ENCODE measurements around the gene RGS10. TPM values are rescaled to one million over a fixed set of nuclear protein-coding genes. Genes with fewer than 3 reads are reported as not detected.

Gene RGS10
- total RNA-seq, 2 donors from 2014 or later, result 4.3 to 7.5 TPM

DNA sequence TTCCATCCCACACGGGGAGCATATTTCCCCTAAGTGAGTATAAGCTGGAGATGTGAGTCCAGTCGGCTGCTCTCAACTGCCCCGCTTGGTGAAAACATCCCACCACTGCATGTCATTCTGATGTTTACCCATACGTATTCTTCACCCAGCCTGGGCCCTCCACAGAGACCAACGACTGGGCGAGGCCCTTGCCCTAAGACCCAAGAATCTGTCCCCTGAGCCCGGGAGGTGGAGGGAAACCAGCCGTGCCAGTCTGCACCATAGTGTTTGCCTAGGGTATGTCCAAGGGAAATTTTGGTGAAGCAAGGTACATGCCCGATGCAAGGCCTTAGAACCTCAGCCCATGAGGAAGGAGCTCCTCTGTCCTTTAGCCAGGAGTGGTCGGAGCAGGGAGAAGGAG is 67.9 kb downstream of the RGS10 start:
- WGBS, 2 experiments (ENCODE audit: insufficient coverage in 1 of 2, insufficient read length in 1 of 2), result 84 to 90% methylated on average over 7 to 10 of the region's 10 CpGs
- H3K9me3 Mint-ChIP-seq, result peaks cover 6% of the 10 kb centered on the region
- peaks cover 7% of the 10 kb centered on the region for H3K4me1 Mint-ChIP-seq
- H3K9ac ChIP-seq (ENCODE audit: extremely low read depth, low read length, poor library complexity, severe bottlenecking), result no peak overlapping the region
- no peaks in the 10 kb centered on the region for H3K4me1 ChIP-seq (ENCODE audit: control insufficient read depth, insufficient read depth, low read length)
- H3K27me3 ChIP-seq (ENCODE audit: control insufficient read depth, insufficient read depth, low read length, poor library complexity, severe bottlenecking), result peaks cover 82% of the 10 kb centered on the region
- TF ChIP-seq, protein P1, sequence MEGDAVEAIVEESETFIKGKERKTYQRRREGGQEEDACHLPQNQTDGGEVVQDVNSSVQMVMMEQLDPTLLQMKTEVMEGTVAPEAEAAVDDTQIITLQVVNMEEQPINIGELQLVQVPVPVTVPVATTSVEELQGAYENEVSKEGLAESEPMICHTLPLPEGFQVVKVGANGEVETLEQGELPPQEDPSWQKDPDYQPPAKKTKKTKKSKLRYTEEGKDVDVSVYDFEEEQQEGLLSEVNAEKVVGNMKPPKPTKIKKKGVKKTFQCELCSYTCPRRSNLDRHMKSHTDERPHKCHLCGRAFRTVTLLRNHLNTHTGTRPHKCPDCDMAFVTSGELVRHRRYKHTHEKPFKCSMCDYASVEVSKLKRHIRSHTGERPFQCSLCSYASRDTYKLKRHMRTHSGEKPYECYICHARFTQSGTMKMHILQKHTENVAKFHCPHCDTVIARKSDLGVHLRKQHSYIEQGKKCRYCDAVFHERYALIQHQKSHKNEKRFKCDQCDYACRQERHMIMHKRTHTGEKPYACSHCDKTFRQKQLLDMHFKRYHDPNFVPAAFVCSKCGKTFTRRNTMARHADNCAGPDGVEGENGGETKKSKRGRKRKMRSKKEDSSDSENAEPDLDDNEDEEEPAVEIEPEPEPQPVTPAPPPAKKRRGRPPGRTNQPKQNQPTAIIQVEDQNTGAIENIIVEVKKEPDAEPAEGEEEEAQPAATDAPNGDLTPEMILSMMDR (conservative IDR thresholded peaks at IDR 0.05), result no peak
- H3K27ac ChIP-seq (ENCODE audit: low read depth, low read length), result no peak overlapping the region
- H3K36me3 Mint-ChIP-seq (ENCODE audit: low read depth), result no peaks in the 10 kb centered on the region
- H3K4me3 ChIP-seq (ENCODE audit: low read length), result no peak overlapping the region
- DNase-seq, result no peak
- no peaks in the 10 kb centered on the region for H3K9me3 ChIP-seq (ENCODE audit: control insufficient read depth, low read length)
- peaks cover 93% of the 10 kb centered on the region for H3K27me3 Mint-ChIP-seq (ENCODE audit: insufficient read depth)
- H3K4me3 Mint-ChIP-seq, result no peak overlapping the region
- H3K36me3 ChIP-seq (ENCODE audit: control insufficient read depth, insufficient read depth, low read length), result no peaks in the 10 kb centered on the region
- no peak overlapping the region for H3K27ac Mint-ChIP-seq

DNA sequence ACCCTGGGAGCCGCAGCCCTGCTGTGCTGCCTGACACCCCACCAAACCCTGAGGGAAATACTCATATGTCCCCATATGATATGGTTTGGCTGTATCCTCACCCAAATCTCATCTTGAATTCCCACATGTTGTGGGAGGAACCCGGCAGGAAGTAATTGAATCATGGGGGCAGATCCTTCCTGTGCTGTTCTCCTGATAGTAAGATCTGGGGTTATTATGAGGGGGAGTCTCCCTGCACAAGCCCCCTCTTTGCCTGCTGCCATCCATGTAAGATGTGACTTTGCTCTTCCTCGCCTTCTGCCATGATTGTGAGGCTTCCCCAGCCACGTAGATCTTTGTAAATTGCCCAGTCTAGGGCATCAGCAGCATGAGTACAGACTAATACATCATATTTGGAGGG is 68.7 kb downstream of the RGS10 start:
- TF ChIP-seq, protein P1 (conservative IDR thresholded peaks at IDR 0.05), result no peak
- no peaks in the 10 kb centered on the region for H3K36me3 ChIP-seq (ENCODE audit: control insufficient read depth, insufficient read depth, low read length)
- peaks cover 73% of the 10 kb centered on the region for H3K27me3 ChIP-seq (ENCODE audit: control insufficient read depth, insufficient read depth, low read length, poor library complexity, severe bottlenecking)

DNA sequence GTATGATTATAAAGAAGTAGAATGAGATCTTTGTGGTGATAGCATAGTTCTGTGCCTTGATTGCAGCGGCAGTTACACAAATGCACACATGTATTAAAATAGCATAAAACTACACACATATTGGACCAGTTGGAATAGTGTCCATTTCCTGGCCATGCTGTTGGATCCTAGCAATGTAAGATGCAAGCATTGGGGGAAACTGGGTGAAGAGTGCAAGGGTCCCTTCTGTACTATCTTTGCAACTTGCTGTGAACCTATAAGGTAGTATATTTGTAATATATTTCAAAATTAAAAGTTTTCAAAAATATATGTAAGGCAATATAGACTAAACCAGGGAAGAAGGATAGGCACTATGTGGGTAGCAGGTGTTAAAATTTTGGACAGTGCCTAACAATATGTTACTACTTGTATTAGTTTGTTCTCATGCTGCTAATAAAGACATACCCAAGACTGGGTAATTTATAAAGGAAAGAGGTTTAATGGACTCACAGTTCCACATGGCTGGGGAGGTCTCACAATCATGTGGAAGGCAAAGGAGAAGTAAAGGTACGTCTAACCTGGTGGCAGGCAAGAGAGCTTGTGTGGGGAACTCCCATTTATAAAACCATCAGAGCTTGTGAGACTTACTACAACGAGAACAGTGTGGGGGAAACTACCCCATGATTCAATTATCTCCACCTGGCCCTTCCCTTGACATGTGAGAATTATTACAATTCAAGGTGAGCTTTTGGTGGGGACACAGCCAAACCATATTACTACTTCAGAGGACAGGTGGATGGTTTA is 71.4 kb downstream of the RGS10 start:
- H3K36me3 Mint-ChIP-seq (ENCODE audit: low read depth), result no peaks in the 10 kb centered on the region
- no peak overlapping the region for H3K4me3 Mint-ChIP-seq
- H3K4me1 ChIP-seq (ENCODE audit: control insufficient read depth, insufficient read depth, low read length), result no peaks in the 10 kb centered on the region
- TF ChIP-seq, protein P1 (conservative IDR thresholded peaks at IDR 0.05), result no peak
- no peaks in the 10 kb centered on the region for H3K9me3 ChIP-seq (ENCODE audit: control insufficient read depth, low read length)
- no peak overlapping the region for H3K9ac ChIP-seq (ENCODE audit: extremely low read depth, low read length, poor library complexity, severe bottlenecking)
- WGBS, 2 experiments (ENCODE audit: insufficient coverage in 1 of 2, insufficient read length in 1 of 2), result 89% methylated on average over 3 of the region's 3 CpGs; no CpG with 5 or more reads in 1 of the 2 experiments
- no peaks in the 10 kb centered on the region for H3K4me1 Mint-ChIP-seq
- peaks cover 65% of the 10 kb centered on the region for H3K27me3 Mint-ChIP-seq (ENCODE audit: insufficient read depth)
- H3K27ac ChIP-seq (ENCODE audit: low read depth, low read length), result no peak overlapping the region
- H3K27ac Mint-ChIP-seq, result no peak overlapping the region
- no peak overlapping the region for H3K4me3 ChIP-seq (ENCODE audit: low read length)
- H3K36me3 ChIP-seq (ENCODE audit: control insufficient read depth, insufficient read depth, low read length), result no peaks in the 10 kb centered on the region
- peaks cover 49% of the 10 kb centered on the region for H3K27me3 ChIP-seq (ENCODE audit: control insufficient read depth, insufficient read depth, low read length, poor library complexity, severe bottlenecking)
- DNase-seq, result no peak
- peaks cover 6% of the 10 kb centered on the region for H3K9me3 Mint-ChIP-seq

More for the DNA sequence above, 68.7 kb downstream of the RGS10 start:
- peaks cover 6% of the 10 kb centered on the region for H3K9me3 Mint-ChIP-seq
- H3K27ac Mint-ChIP-seq, result no peak overlapping the region
- no peak overlapping the region for H3K4me3 Mint-ChIP-seq
- no peak overlapping the region for H3K4me3 ChIP-seq (ENCODE audit: low read length)
- no peaks in the 10 kb centered on the region for H3K36me3 Mint-ChIP-seq (ENCODE audit: low read depth)
- no peak overlapping the region for H3K9ac ChIP-seq (ENCODE audit: extremely low read depth, low read length, poor library complexity, severe bottlenecking)
- no peaks in the 10 kb centered on the region for H3K9me3 ChIP-seq (ENCODE audit: control insufficient read depth, low read length)
- no peaks in the 10 kb centered on the region for H3K4me1 ChIP-seq (ENCODE audit: control insufficient read depth, insufficient read depth, low read length)
- 89 to 100% methylated on average over 2 to 4 of the region's 4 CpGs for WGBS, 2 experiments (ENCODE audit: insufficient coverage in 1 of 2, insufficient read length in 1 of 2)
- H3K4me1 Mint-ChIP-seq, result no peaks in the 10 kb centered on the region
- H3K27me3 Mint-ChIP-seq (ENCODE audit: insufficient read depth), result peaks cover 87% of the 10 kb centered on the region
- H3K27ac ChIP-seq (ENCODE audit: low read depth, low read length), result no peak overlapping the region
- DNase-seq, result no peak

Measured in endodermal cell (in vitro differentiated cells).